ENCODE measurements around the gene PHLDA2.
A peak's percentile ranks its signal among the peaks of the same experiment; 100 is the strongest.

The PHLDA2 gene

GRCh38 chr11:2915473-2915872 lies 13.7 kb downstream of the PHLDA2 start:
- no peak overlapping the region for H3K4me3 ChIP-seq (ENCODE audit: low read depth, low read length)
- no peak for TF ChIP-seq CTCF (IDR thresholded peaks at IDR 0.05; ENCODE audit: low read depth, low read length, missing control alignments)
- in situ Hi-C loops (cut with HindIII; ENCODE audit: low sequenced_read_pairs), result no loop called here
- DNase-seq (ENCODE audit: low read depth), result no peak

- no peak for DNase-seq (ENCODE audit: low read depth)
- TF ChIP-seq CTCF (IDR thresholded peaks at IDR 0.05; ENCODE audit: low read depth, low read length, missing control alignments), result no peak
- in situ Hi-C loops (cut with HindIII; ENCODE audit: low sequenced_read_pairs), result no loop called here
- H3K4me3 ChIP-seq (ENCODE audit: low read depth, low read length), result no peak overlapping the region
Observed at GRCh38 chr11:2914455-2915195, 14.6 kb downstream of the PHLDA2 start.

GRCh38 chr11:2913776-2914175 lies 15.4 kb downstream of the PHLDA2 start:
- TF ChIP-seq CTCF (IDR thresholded peaks at IDR 0.05; ENCODE audit: low read depth, low read length, missing control alignments), result no peak
- in situ Hi-C loops (cut with HindIII; ENCODE audit: low sequenced_read_pairs), result no loop called here
- no peak overlapping the region for H3K4me3 ChIP-seq (ENCODE audit: low read depth, low read length)
- no peak for DNase-seq (ENCODE audit: low read depth)

- in situ Hi-C loops (cut with HindIII; ENCODE audit: low sequenced_read_pairs), result no loop called here
- TF ChIP-seq CTCF (IDR thresholded peaks at IDR 0.05; ENCODE audit: low read depth, low read length, missing control alignments), result no peak
- no peak for DNase-seq (ENCODE audit: low read depth)
- no peak overlapping the region for H3K4me3 ChIP-seq (ENCODE audit: low read depth, low read length)
Observed at GRCh38 chr11:2913019-2913431, 16.2 kb downstream of the PHLDA2 start.

- DNase-seq (ENCODE audit: low read depth), result peak; percentile 53
- no peak for TF ChIP-seq CTCF (IDR thresholded peaks at IDR 0.05; ENCODE audit: low read depth, low read length, missing control alignments)
- in situ Hi-C loops (cut with HindIII; ENCODE audit: low sequenced_read_pairs), result no loop called here
- no peak overlapping the region for H3K4me3 ChIP-seq (ENCODE audit: low read depth, low read length)
Observed at GRCh38 chr11:2912498-2912897, 16.7 kb downstream of the PHLDA2 start.

GRCh38 chr11:2911785-2912391 lies 17.3 kb downstream of the PHLDA2 start:
- in situ Hi-C loops (cut with HindIII; ENCODE audit: low sequenced_read_pairs), result no loop called here
- no peak for TF ChIP-seq CTCF (IDR thresholded peaks at IDR 0.05; ENCODE audit: low read depth, low read length, missing control alignments)
- DNase-seq (ENCODE audit: low read depth), result no peak

More at GRCh38 chr11:2911785-2912391, 17.3 kb downstream of the PHLDA2 start:
- H3K4me3 ChIP-seq (ENCODE audit: low read depth, low read length), result no peak overlapping the region

All from astrocyte of the cerebellum (primary cell).